Transverse colon (tissue), 4 donors: ENCODE results near the gene HSPB3. TPM values are rescaled to one million over a fixed set of nuclear protein-coding genes. Genes with fewer than 3 reads are reported as not detected.

Source experiments
- DNase-seq: peaks from one replicate; pipeline ENCODE4 v3.0.0-alpha.2; 2019
- H3K27ac ChIP-seq, 4 donors: fragments of 200-600 bp; sonication (generic); 2 replicates each; pipeline ENCODE4 v1.5.1; 2016 to 2018; ENCODE audit warnings: inconsistent platforms in 4 of 4
- H3K27me3 ChIP-seq: fragments of 200-600 bp; sonication (generic); 2 replicates; pipeline ENCODE4 v1.5.1; 2017; ENCODE audit warnings: inconsistent platforms
- H3K36me3 ChIP-seq, 4 donors: fragments of 200-600 bp; sonication (generic); 2 replicates each; pipeline ENCODE4 v1.5.1; 2017 to 2019; ENCODE audit warnings: inconsistent platforms in 4 of 4
- H3K4me1 ChIP-seq, 4 donors: fragments of 200-600 bp; sonication (generic); 2 replicates each; pipeline ENCODE4 v1.5.1; 2017 to 2020; ENCODE audit warnings: inconsistent platforms in 4 of 4
- H3K4me3 ChIP-seq, 4 donors: fragments of 200-600 bp; sonication (generic); 1 replicate in 1 of 4; 2 replicates in 3 of 4; pipeline versions ENCODE4 v1.5.1 to v1.6.1; 2017 to 2019; ENCODE audit warnings: inconsistent platforms in 4 of 4
- H3K9me3 ChIP-seq, 2 donors: fragments of 200-600 bp; sonication (generic); 2 replicates each; pipeline ENCODE4 v1.5.1; 2017 to 2019; ENCODE audit warnings: inconsistent platforms in 2 of 2
- EP300 ChIP-seq: sonication (generic); formaldehyde crosslinking; IDR thresholded peaks from one replicate; pipeline ENCODE4 v1.6.1; 2017; ENCODE audit warnings: antibody characterized with exemption, low read depth
- POLR2A ChIP-seq: fragments of 450-650 bp; IDR thresholded peaks from one replicate; pipeline ENCODE4 v1.6.1; 2016; ENCODE audit warnings: antibody characterized with exemption, mild to moderate bottlenecking, moderate library complexity
- POLR2AphosphoS5 ChIP-seq, 3 donors: sonication (generic); formaldehyde crosslinking; IDR thresholded peaks; one replicate each; pipeline ENCODE4 v1.6.1; 2016; ENCODE audit warnings: antibody characterized with exemption in 3 of 3
- WGBS, 2 donors: methylation state at CpG; one replicate each; pipeline ENCODE4 v1.1.5; 2018; ENCODE audit warnings: low coverage in 1 of 2; 5-methylcytosine and 5-hydroxymethylcytosine counted together
- in situ Hi-C, 4 donors: fragments of 200-750 bp; cut with MboI; loops; one replicate each; pipeline versions ENCODE4 v1.15.0 to v1.15.1; 2017; ENCODE audit warnings: low sequenced_read_pairs in 3 of 4, low pct_ligation_motif_present in 1 of 4, low pct_unique_long_range_greater_than_20kb in 1 of 4
- intact Hi-C: fragments of 100-400 bp; cut with DNase I; formaldehyde crosslinking; loops from one replicate; pipeline ENCODE4 v1.15.1; 2023; ENCODE audit warnings: low total_unique reads
- total RNA-seq, 4 donors: library from RNA; depleted of rRNA; stranded (reverse); fragments of >200 nt; gene quantifications; one replicate each; pipeline ENCODE4 v1.1.0, GENCODE V29; 2016
- TF ChIP-seq, protein P1 (sequence below), 5 experiments: fragments of 200-600 bp in 3 of 5; fragments of 450-650 bp in 2 of 5; sonication (generic) in 3 of 5; IDR thresholded peaks; 1 replicate in 2 of 5; 2 replicates in 3 of 5; pipeline ENCODE4 v1.5.1; 2016 to 2017; ENCODE audit warnings: antibody characterized with exemption in 5 of 5, inconsistent platforms in 3 of 5, mild to moderate bottlenecking in 2 of 5, moderate library complexity in 1 of 5

HSPB3 gene
- total RNA-seq, 4 donors from 2014 or later, result 4.1 to 55.2 TPM; not detected in 2

DNA sequence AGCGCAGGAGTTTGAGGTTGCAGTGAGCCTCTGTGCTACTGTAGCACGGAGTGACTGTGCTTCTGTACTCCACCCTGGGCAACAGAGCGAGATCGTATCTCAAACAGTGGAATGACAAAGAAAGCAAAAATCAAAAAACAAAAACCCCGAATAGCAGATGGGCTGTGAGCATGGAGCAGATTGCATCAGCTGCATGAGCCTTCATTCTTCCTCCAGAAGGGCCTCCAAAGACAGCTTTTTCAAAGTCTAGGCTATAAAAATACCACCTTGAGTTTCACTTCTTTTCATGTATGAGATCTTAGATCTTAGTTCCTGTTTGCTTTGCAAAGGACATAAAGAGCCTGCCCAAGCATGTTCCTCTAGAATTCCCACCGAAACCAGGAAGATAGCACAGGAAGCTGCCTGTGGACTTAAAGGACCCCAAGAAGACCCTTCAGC, 15.0 kb upstream of the HSPB3 start:
- Histone ChIP-seq H3K27me3 (no peaks in the 10 kb centered on the region), H3K4me1 (peaks cover 0 to 12% (median 3%) of the 10 kb centered on the region in 4 donors), H3K36me3 (no peaks in the 10 kb centered on the region), H3K4me3 (no peak overlapping the region), H3K9me3 (no peaks in the 10 kb centered on the region), H3K27ac (no peak overlapping the region)
- TF ChIP-seq POLR2A, result no peak
- no peak for TF ChIP-seq POLR2AphosphoS5 (IDR thresholded peaks at IDR 0.05)
- TF ChIP-seq EP300, result no peak
- TF ChIP-seq, protein P1, sequence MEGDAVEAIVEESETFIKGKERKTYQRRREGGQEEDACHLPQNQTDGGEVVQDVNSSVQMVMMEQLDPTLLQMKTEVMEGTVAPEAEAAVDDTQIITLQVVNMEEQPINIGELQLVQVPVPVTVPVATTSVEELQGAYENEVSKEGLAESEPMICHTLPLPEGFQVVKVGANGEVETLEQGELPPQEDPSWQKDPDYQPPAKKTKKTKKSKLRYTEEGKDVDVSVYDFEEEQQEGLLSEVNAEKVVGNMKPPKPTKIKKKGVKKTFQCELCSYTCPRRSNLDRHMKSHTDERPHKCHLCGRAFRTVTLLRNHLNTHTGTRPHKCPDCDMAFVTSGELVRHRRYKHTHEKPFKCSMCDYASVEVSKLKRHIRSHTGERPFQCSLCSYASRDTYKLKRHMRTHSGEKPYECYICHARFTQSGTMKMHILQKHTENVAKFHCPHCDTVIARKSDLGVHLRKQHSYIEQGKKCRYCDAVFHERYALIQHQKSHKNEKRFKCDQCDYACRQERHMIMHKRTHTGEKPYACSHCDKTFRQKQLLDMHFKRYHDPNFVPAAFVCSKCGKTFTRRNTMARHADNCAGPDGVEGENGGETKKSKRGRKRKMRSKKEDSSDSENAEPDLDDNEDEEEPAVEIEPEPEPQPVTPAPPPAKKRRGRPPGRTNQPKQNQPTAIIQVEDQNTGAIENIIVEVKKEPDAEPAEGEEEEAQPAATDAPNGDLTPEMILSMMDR (IDR thresholded peaks at IDR 0.05), result no peak
- in situ Hi-C loops (no loop called here), intact Hi-C loops (no loop called here)
- DNase-seq, result no peak
- whole genome bisulfite sequencing, 2 donors, result 61 to 82% methylated on average over 5 to 6 of the region's 6 CpGs

DNA sequence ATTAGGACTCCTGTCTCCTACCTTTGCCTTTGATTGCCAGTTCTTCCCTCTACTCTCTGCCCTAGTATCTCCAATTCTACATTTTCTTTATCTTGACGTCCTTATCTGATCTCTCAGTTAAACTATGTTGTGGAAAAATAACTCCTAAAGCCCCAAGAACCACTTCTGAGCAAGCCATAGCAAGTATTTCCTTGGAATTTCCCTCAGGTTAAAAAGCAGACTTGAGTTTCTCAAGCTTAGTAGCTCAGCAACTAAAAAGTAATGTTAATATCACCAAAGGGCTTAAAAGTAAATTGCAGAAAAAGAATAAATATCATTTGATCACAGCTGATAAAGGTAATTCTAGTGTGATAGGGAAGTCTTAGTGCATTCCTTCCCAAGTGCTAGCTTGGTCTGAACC, 13.2 kb upstream of the HSPB3 start:
- in situ Hi-C loops, result no loop called here
- H3K9me3 ChIP-seq, result no peaks in the 10 kb centered on the region
- H3K4me1 ChIP-seq, result peaks cover 0 to 12% (median 3%) of the 10 kb centered on the region in 4 donors
- intact Hi-C loops, result no loop called here
- H3K27ac ChIP-seq, result no peak overlapping the region
- H3K4me3 ChIP-seq, result no peak overlapping the region
- H3K27me3 ChIP-seq, result no peaks in the 10 kb centered on the region
- 26 to 33% methylated on average over 1 of the region's 1 CpG for WGBS, 2 donors
- H3K36me3 ChIP-seq, result no peaks in the 10 kb centered on the region
- no peak for DNase-seq
- TF ChIP-seq, protein P1 (IDR thresholded peaks at IDR 0.05), result no peak
- TF ChIP-seq EP300, result no peak
- no peak for TF ChIP-seq POLR2A
- TF ChIP-seq POLR2AphosphoS5 (IDR thresholded peaks at IDR 0.05), result no peak

DNA sequence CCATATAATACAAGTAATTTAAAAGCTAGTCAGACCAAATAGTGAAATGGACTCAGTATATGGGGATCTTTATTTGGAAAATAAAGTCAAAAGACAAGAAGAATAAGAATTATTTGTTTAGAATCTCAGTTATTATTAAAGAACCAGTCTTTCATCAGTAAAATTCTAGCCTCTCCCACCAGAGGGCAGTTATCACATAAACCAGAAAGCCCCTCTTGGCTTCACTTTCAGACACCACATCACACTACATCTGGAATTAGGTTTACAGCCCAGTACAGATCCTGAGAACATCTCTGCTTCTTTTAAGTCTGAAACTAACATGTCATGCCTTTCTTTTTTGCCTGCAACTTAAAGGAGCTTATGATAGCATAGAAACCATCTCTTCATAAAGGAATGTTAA, 12.2 kb upstream of the HSPB3 start:
- H3K27ac ChIP-seq, result no peak overlapping the region
- H3K4me3 ChIP-seq, result no peak overlapping the region
- in situ Hi-C loops, result no loop called here
- H3K27me3 ChIP-seq, result no peaks in the 10 kb centered on the region
- H3K4me1 ChIP-seq, result peaks cover 0 to 12% (median 2%) of the 10 kb centered on the region in 4 donors
- no peak for DNase-seq
- TF ChIP-seq POLR2A (no peak), POLR2AphosphoS5 (IDR thresholded peaks at IDR 0.05) (no peak), EP300 (no peak)
- TF ChIP-seq, protein P1 (IDR thresholded peaks at IDR 0.05), result peak in 4 of 5 experiments; percentile 6 to 15 (median 12)
- no peaks in the 10 kb centered on the region for H3K9me3 ChIP-seq
- intact Hi-C loops, result no loop called here
- H3K36me3 ChIP-seq, result no peaks in the 10 kb centered on the region

DNA sequence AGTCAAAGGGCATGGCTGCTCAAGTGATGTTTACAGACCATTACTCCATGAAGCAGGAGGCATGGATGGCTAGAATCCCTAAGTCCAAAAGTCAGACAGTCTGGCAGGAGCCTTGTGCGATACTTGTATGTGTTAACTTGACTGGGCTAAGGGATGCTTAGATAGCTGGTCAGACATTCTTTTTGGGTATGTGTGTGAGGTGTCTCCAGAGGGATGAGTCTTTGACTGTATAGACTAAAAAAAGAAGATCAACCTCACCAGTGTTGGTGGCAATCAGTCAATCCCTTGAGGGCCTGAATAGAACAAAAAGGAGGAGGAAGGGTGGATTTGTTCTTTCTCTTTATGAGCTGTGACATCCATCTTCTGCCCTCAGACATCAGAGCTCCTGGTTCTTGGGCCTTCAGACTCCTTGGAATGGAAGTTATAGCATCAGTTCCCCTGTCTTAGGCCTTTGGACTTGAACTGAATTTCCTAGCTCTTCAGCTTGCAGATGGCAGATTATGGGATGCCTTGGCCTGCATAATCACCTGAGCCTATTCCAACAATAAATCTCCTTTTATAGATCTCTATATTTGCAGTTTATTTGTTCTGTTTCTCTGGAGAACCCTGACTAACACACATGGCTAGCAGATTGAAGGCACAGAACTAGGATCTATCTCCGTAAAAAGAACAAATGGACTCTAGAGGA, 9.7 kb upstream of the HSPB3 start:
- Histone ChIP-seq H3K4me1 (no peaks in the 10 kb centered on the region), H3K27ac (no peak overlapping the region), H3K9me3 (no peaks in the 10 kb centered on the region), H3K4me3 (no peak overlapping the region), H3K36me3 (no peaks in the 10 kb centered on the region), H3K27me3 (no peaks in the 10 kb centered on the region)
- TF ChIP-seq EP300, result no peak
- no peak for TF ChIP-seq POLR2A
- TF ChIP-seq, protein P1 (IDR thresholded peaks at IDR 0.05), result no peak
- TF ChIP-seq POLR2AphosphoS5 (IDR thresholded peaks at IDR 0.05), result no peak
- WGBS, 2 donors, result 63 to 79% methylated on average over 1 to 2 of the region's 2 CpGs
- in situ Hi-C loops (no loop called here), intact Hi-C loops (no loop called here)
- DNase-seq, result no peak
